ENCODE measurements around the gene HCRTR2.
"Not testable (repeated sequence)": the region's sequence is repeated elsewhere in the genome, so short reads cannot be mapped to it uniquely, and the experiment has no call there.

HCRTR2 gene

DNA sequence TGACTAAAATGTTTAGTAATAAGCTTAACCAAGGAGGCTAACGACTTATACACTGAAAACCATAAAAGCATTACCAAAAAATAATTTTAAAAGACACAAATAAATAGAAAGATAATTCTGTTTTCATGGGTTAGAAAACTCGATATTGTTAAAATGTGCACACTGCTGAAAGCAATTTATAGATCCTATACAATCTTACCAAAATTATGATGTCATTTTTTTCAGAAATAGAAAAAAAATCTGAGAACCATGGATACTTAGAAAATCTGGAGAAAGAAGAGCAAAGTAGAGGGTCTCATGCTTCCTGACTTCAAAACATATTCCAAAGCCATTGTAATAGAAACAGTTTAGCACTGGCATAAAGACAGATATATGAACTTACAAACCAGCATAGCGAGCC is 46.6 kb downstream of the HCRTR2 start:
- no peak for DNase-seq

DNA sequence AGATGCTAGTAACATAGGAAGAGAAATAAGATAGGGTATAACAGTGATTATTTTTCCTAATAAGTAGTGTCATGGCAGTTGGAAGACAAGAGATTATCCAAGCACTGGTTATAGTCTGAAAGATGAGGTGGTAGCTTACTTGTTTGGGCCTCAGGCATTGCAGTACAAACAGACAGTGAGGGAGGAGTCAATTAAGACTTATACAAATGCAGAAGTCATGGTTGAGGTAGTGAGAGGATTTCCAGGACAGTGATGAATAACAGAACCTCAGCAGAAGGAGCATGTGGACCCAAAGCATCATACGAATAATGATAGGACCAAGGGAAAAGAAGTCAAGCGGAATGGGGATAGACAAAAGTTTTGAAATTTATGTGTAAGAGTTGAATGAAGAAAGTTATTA is 53.5 kb downstream of the HCRTR2 start:
- no peak for DNase-seq

DNA sequence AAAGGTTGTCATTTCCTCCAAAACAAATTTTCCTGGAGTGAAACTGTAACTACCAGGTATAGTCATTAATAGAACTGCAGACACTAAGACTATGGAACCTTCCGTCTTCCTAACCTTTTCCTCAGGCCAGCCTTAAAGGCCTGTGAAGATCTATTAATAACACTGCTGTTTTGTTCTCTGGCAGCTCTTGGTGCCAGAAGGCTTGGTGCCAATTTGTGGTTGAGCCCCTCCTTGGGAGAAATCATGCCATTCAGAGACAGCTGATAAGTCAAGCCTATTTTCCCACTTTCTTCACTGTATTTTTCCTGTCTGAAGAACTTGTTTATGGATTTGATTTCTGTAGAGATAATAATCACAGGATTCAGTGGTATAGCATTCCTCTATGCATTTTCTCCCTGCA is 64.8 kb downstream of the HCRTR2 start:
- no peak for DNase-seq

DNA sequence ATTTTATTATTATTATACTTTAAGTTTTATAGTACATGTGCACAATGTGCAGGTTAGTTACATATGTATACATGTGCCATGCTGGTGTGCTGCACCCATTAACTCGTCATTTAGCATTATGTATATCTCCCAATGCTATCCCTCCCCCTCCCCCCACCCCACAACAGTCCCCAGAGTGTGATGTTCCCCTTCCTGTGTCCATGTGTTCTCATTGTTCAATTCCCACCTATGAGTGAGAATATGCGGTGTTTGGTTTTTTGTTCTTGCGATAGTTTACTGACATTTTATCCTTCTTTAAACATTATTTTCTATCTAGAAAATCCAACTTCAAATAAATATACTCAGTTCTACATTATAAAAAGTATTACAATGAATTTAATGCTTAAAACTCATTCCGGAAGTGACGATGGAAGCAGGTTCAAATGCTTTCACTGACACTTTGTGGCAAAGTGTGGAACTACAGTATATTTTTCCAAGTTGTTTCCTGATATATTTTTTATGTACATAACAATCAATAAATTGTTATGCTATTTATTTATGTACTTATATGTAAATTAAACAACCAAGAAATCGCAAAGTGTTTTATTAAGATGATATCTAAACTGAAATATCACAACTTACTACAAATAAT is 66.8 kb downstream of the HCRTR2 start:
- not testable (repeated sequence) for DNase-seq

DNA sequence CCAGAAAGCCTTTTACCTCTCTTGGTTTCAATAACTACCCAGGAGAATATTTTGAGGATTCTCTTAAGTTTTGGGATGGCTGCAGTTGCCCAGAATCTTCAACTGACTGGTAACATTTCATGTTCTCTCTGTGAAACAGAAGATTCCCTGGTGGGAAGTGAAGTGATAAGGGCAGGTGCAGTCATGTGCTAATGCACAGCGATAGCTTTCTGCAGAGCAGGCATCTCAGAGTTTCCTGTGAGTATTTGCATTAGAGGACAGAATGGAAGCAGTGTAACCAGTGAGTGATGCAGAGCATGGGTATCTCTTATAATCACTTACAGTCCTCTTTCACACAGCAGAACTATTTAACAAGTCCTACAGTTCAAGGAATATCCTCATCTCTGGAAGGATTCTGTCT is 76.1 kb downstream of the HCRTR2 start:
- no peak for DNase-seq

DNA sequence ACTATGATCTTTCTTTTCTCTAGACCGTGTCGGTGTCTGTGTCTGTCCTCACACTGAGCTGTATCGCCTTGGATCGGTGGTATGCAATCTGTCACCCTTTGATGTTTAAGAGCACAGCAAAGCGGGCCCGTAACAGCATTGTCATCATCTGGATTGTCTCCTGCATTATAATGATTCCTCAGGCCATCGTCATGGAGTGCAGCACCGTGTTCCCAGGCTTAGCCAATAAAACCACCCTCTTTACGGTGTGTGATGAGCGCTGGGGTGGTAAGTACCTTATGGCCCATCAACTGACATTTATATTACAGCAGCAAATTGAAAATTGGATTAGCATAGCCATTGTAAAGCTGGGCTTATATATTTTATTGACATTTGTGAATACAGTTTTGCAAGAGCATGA is 80.8 kb downstream of the HCRTR2 start:
- DNase-seq, result no peak

DNA sequence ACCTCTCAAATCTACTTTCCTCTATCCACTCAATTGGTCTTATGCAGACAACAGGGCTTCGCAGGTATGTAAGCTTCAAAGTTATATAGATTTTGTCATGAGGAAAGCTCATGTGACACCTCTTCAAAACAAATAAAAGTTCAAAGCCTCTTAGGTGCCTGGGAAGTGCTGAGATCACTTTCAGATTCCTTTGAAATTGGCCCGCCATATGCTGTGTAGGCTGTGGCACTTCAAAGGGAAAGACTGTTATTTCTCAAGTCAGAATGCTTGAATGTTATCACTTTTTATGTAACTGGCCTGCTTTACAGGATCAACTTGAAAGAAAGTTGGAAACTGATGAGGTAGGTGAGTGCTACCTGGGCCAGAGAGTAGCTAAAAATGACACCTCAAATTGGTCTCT is 85.9 kb downstream of the HCRTR2 start:
- DNase-seq, result no peak

DNA sequence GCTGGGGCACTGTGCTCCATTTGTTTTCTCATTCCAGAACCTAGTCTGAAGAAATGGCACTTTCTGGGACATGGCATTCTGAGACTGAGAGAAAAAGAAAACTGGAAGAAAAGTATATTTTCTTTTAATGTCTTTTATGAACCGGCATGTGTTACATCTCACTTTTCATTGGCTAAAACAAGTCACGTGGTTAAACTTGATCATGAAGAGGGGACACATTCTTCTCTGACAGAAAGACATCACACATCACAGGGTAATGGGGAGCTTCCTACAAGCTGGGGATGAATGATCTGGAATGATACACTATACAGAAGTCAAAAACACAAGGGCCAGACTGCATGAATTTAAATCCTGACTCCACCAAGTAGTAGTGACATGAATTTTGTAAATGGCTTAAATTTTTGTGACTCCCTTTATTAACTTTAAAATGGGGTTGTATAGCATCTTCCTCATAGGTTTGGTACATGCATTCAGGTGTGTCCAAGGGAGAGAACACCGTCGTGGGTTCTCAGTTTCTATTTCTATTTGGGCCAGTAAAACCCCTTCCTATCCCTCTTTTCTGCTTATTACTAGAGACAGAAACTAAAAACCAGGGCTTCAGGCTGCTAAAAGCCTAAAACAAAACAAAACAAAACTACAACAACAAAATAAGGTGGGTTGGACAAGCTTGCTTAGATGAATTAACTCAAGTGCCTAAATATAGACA is 91.2 kb downstream of the HCRTR2 start:
- DNase-seq, result no peak

DNA sequence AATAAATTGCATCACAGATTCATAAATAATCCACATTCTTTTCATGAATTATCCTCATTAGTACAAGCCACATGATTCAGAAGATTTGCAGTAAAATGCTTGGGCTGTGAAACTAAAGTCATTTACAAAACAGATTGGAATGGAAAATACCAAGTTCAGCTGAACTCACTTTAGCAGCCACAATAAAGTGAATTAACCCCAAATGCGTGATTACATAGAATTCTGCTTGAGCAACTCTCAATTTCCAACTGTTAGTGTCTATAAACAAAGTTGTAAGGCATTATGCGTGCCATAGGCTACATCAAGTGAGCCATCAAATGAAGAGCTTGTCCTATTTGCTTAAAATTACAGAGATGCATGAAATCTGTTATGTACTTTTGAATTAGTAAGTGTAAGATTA is 92.6 kb downstream of the HCRTR2 start:
- no peak for DNase-seq

DNA sequence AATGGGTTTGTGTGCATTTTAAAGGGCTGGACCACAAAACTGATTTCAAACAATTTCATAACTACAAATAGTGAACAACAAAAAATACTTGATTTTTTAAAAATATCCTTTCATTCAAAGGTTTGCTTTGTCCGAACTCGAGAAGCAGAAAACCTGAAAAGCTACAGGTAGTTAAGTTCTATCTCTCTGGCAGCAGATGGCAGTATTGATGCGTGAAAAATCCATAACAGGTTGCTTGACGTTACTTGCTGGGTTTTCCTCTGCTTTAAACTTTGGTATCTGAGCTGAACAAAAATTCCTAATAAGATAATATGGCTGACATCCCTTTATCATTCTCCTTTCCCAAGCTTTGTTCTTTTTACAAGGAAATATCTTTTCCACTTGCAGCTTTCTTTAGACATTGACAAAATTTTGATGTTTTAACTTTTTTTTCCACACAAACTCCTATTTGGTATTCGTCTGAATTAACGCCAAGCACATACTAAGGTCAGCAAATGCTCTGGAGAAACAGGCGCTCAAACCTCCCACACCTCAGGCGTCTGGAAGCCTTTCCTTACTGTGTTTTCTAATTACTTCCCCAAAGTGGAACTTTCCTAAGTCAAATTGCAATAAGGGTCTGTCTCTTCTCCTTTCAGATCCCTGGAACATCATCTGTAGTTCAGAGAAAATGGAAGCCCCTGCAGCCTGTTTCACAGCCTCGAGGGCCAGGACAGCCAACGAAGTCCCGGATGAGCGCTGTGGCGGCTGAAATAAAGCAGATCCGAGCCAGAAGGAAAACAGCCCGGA is 102.6 kb downstream of the HCRTR2 start:
- no peak for DNase-seq

DNA sequence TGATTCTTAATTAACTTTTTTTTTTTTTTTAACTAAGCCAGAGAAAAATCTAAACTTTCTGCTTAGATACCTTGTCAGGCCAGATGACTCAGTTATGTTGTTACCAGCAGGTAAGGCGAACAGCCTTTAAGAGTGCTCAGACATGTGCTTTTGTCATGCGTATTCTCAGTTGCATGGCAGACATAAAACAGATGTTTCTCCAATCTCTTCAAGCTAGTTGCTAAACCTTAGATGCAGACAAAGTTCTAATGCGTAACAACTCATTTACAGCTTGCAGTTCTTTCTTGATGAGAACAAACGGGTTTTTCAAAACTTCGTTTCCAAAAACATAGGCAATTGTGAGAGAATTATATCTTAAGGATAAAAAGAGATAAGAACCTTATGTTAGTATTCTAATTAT is 103.3 kb downstream of the HCRTR2 start:
- DNase-seq, result no peak

DNA sequence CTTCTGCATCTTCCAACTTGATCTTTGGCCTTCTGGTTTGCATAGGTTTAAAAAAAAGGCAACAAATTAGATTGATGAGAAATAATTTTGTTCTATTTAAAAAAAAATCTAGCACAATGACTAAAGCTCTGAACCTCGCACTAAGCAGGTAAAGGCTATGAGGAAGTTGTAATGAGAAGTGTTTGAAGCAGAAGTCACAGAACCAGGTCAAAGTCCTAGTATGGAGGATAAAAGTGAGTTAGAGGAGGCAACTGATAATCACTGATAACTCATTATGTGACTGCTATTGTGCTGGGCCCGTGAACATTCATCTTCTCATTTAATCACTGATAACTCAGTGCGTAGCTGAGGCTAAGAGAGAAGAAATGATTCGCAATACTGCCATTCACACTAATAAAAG is 106.9 kb downstream of the HCRTR2 start:
- DNase-seq, result no peak

DNA sequence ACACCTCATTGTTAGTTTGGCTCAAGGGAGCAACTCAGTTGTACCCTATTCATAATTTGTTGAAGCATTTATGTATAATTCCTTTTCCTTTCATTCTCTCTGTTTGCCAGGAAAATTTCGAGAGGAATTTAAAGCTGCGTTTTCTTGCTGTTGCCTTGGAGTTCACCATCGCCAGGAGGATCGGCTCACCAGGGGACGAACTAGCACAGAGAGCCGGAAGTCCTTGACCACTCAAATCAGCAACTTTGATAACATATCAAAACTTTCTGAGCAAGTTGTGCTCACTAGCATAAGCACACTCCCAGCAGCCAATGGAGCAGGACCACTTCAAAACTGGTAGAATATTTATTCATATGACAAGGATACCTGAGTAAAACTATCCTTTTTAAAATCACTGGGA is 107.8 kb downstream of the HCRTR2 start:
- DNase-seq, result no peak

DNA sequence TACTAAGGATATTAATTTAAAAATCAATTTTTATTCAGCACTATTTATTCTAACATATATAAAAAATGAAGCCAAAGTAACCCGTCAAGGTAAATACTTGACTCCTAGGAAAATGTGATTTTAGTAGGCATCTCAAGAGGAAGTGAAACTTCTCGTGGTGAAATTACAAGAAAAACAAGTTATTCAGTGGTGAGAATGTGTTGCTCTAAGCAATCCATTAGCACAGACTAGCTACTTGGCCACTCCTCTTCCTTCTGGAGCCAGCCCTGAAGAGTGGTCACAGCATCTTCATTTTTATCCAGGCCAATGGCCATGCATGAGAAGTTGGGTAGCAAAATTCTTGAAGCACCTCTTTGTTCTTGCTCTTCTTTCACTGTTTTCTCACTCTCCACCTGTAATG is 112.5 kb downstream of the HCRTR2 start:
- no peak for DNase-seq

DNA sequence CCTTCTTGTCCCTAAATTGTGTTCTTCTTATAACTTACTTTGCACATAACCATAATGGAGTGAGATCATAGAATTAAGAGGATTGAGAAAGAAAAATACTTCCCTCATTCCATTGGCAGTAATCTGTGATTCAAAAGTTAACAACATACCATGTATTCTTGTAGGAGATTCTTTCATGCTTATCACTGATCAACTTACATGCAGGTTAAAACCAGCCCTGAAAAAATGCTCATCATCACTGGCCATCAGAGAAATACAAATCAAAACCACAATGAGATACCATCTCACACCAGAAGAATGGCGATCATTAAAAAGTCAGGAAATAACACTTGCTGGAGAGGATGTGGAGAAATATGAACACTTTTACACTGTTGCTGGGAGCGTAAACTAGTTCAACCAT is 116.4 kb downstream of the HCRTR2 start:
- no peak for DNase-seq

DNA sequence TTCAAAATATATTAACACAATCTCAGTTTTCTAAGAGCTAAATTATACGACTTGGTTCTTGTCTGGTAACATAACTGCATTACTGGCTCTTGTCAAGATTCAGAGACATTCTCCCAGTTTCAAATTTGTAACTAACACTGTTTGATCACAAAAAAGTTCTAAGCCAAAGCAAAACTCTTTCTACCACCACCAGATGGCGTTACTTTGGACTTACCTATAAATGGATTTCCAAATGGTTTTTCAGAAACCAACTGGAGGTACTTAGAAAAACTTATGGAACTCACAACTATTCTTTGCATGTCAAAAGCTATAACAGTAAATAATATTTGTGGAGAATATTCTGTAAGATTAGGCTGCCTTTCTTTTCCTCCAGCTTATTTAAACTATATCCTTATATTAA is 118.8 kb downstream of the HCRTR2 start:
- DNase-seq, result no peak

DNA sequence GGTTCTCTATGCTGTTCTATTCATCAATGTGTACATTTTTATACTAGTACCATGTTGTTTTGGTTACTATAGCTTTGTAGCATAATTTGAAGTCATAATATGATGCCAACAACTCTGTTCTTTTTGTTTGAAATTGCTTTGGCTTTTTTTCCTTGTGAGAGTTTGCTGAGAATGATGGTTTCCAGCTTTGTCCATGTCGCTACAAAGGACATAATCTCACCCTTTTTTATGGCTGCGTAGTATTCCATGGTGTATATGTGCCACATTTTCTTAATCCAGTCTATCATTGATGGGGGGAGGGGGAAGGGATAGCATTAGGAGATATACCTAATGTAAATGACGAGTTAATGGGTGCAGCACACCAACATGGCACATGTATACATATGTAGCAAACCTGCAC is 122.9 kb downstream of the HCRTR2 start:
- not testable (repeated sequence) for DNase-seq

DNA sequence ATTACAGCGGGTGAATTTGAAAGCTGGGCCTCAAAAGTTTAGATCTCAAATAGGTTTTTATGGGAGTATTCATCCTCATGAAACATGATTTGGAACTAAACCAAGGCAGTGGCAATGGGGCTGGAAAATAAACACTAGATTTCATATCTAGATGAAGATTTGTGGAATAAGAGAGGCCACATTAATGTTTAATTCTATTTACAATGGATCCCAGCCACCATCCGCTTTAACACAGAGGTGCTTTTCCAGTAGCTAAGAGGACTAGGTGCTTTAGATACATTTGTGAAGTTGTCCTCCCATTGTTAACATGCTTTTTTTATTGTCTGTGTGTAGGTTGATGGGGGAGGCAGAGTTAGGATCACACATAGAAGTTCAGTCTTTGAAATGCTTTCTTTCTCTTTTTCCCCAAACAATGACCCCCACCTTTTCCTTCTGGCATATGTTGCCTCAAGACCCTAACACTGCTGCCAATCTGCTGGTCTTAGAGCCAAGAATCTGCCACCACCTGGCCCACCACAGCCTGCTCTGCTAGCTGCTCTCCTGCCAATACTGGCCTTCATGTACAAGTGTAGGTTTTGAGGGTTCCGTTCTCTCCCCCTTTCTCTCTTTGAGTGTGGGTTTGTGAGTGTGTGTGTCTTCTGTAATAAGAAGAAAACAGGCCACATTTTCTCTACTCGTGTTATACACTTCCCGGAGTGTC is 125.1 kb downstream of the HCRTR2 start:
- no peak for DNase-seq

DNA sequence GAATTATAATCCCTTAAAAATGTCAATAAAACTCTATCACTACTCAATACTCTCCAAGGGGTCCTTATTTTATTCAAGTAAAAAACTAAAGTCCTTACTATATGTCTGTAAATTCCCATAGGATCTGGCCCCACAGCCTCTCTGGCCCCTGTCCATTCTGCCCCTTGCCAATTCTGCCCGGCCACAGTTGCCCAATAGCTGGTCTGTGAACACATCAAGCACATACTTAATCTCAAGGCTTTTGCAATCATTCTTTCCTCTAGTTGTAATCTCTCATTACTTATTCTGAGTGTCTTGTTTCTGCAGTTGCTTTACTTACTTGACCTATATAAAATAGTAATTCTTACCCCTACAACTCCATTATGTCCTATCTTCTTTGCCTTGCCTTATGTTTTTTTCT is 130.4 kb downstream of the HCRTR2 start:
- DNase-seq, result no peak

DNA sequence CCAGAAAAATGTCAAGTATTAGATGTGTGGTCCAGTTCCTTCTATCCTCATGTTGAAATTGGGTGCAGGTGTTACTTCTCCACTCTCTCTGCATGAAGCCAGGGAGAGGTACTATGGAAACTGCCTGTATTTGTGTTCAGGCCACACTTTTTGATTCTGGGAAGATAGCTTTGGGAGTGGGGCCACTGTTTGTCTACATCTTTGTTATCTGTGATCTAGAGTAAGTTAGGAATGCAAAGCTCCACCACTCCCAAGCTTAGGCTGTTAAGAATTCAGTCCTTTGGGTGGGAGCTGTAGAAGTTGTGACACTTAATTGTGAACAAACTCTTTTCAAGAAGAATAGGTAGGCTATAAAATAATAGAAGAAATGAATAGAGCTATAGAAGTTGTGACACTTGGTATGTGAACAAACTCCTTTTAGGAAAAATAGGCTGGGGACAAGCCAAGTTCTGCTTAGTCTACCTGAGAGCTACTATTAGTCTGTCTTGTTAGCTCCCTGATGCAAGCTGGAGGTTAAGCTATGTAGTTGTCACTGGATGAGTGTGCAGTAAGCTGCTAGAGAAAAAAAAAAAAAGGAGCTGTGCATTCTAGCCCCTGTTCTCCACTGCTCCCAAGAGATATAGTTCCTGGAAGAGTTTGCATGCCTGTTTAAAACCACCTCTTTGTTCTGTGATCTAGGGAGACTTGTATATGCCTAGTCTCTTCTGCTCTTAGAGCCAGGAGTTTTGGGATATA is 145.8 kb downstream of the HCRTR2 start:
- DNase-seq, result no peak

DNA sequence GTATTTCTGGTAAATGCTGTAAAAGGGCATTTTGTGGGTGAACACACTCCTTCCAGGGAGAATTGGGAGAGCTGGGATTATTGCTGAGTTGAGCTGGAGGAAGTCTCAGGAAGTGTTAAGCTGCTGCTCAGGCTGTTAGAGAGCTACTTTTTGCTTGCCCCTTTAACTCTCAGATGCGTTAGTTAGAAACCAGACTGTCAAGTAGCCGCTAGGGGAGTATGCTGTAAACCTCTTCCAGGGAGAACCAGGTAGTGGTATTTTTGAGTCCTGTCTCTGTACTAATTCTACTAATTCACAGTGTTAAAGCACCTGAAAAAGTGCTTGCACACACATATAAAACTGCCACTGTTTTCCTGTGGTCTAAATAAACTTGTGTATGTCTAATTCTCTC is 146.4 kb downstream of the HCRTR2 start:
- DNase-seq, result no peak

DNA sequence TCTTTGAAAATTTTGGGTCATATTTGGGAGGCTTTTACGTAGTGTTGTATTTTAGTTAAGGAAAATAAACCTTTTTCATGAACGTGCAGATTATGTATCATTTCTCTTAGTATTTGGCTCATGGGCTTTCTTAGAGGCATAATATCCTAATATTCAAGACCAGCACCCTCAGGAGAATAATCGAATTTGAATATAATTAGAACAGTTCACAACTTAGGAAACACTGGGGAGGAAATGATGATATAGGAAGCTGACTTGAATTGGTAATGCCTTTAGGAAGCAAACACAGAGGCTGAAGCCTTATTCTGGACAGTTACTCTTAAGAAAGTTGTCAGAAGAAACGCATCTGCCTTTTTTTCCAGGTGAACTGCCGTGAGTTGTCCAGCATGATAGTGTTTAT is 152.9 kb downstream of the HCRTR2 start, which contains the start of gene GFRAL:
Gene GFRAL (plus strand): TSS at position 301 of the 400 bp plus-strand sequence. CDS start 86 bp downstream, at position 387.
- DNase-seq, result no peak

Measured in activated effector memory CD4-positive, alpha-beta T cell treated with Interleukin-2 at 50 U/mL for 16 hours (primary cell).